Measurements from ENCODE around the gene CTAG2.
"Not testable (repeated sequence)": the region's sequence is repeated elsewhere in the genome, so short reads cannot be mapped to it uniquely, and the experiment has no call there.

The CTAG2 gene

DNA sequence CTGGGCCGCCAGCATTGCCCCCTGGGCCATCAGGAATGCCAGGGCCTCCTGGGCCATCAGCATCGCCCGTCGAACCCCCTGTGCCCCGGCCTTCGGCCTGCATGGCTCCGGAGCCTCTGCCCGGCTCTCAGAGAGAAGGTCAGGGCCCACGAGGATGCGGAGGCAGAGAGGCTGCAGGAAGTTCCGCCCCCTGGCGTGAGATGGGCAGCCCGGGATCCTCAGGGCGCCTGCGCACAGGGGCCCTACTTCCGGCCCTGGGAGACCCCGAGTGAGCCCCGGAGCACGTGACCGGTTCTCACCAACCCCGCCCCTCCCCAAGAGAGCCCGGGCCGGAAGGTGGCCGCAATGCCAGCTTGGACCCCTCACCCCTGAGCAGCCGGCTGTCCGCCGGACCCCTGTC is at the start of gene CTAG2:
CTAG2 (minus strand) TSS at position 167 of the 400 bp plus-strand sequence; CDS start at position 103, 64 bp downstream.
- H3K27ac ChIP-seq; H3K4me3 ChIP-seq; DNase-seq (ENCODE audit: low spot score): not testable (repeated sequence)

DNA sequence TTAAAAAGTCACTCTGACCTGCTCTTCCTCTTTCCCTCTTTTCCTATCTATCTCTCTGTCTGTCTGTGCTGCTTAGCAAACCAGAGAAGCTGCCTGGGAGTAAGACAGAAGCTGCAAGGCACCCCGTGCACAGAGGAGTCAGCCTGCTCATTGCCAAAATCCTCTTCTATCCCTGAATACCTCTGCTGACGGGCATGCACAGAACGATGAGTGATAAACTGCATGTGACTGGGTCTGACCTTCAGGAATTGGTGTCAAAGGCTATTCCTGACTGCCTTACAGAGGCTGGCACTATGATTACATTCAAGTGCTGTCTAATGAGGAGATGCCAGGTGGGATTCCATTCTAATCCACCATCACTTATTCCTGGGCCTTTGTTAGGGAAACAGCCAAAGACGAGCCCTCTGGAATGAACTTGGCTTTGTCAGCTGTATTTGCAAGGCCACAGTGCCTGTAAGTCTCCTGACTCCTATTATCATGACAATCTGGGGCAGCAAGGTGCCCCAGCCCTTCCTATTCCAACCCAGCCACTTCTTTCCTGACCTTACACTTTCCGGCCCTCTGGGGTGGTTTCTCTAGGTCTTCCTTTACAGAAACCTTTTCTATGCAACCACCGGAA is 45.4 kb upstream of the CTAG2 start:
- H3K27ac ChIP-seq: no peak overlapping the region
- TF ChIP-seq, protein P1, sequence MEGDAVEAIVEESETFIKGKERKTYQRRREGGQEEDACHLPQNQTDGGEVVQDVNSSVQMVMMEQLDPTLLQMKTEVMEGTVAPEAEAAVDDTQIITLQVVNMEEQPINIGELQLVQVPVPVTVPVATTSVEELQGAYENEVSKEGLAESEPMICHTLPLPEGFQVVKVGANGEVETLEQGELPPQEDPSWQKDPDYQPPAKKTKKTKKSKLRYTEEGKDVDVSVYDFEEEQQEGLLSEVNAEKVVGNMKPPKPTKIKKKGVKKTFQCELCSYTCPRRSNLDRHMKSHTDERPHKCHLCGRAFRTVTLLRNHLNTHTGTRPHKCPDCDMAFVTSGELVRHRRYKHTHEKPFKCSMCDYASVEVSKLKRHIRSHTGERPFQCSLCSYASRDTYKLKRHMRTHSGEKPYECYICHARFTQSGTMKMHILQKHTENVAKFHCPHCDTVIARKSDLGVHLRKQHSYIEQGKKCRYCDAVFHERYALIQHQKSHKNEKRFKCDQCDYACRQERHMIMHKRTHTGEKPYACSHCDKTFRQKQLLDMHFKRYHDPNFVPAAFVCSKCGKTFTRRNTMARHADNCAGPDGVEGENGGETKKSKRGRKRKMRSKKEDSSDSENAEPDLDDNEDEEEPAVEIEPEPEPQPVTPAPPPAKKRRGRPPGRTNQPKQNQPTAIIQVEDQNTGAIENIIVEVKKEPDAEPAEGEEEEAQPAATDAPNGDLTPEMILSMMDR (IDR thresholded peaks at IDR 0.05): no peak

GRCh38 chrX:154696676-154697045 is 43.3 kb upstream of the CTAG2 start:
- TF ChIP-seq, protein P1 (IDR thresholded peaks at IDR 0.05): no peak
- Histone ChIP-seq H3K27ac (no peak overlapping the region), H3K4me3 (no peak overlapping the region)
- no peak for DNase-seq (ENCODE audit: low spot score)

More for the DNA sequence above, 45.4 kb upstream of the CTAG2 start:
- no peak for DNase-seq (ENCODE audit: low spot score)
- no peak overlapping the region for H3K4me3 ChIP-seq

GRCh38 chrX:154695911-154696675 is 42.7 kb upstream of the CTAG2 start:
- no peak overlapping the region for H3K27ac ChIP-seq
- no peak for DNase-seq (ENCODE audit: low spot score)
- H3K4me3 ChIP-seq: no peak overlapping the region
- TF ChIP-seq, protein P1 (IDR thresholded peaks at IDR 0.05): no peak

GRCh38 chrX:154693394-154693793 is 40.0 kb upstream of the CTAG2 start:
- H3K4me3 ChIP-seq: no peak overlapping the region
- TF ChIP-seq, protein P1 (IDR thresholded peaks at IDR 0.05): no peak
- H3K27ac ChIP-seq: no peak overlapping the region
- no peak for DNase-seq (ENCODE audit: low spot score)

DNA sequence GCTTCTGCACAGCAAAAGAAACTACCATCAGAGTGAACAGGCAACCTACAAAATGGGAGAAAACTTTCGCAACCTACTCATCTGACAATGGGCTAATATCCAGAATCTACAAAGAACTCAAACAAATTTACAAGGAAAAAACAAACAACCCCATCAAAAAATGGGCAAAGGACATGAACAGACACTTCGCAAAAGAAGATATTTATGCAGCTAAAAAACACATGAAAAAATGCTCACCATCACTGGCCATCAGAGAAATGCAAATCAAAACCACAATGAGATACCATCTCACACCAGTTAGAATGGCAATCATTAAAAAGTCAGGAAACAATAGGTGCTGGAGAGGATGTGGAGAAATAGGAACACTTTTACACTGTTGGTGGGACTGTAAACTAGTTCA is 37.1 kb upstream of the CTAG2 start:
- not testable (repeated sequence) for H3K4me3 ChIP-seq; DNase-seq (ENCODE audit: low spot score); H3K27ac ChIP-seq

DNA sequence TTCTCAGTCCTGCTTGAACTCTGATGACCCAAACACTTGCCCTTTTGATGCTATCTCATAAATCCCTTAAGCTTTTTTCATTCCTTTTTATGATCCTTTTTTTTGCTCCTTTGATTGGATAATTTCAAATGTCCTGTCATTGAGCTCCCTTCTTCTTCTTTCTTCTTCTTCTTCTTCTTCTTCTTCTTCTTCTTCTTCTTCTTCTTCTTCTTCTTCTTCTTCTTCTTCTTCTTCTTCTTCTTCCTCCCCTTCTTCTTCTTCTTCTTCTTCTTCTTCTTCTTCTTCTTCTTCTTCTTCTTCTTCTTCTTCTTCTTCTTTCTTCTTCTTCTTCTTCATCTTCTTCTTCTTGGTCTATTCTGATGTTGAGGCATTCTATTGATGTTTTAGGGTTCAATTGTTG is 18.7 kb upstream of the CTAG2 start:
- DNase-seq (ENCODE audit: low spot score); H3K4me3 ChIP-seq; H3K27ac ChIP-seq: not testable (repeated sequence)

DNA sequence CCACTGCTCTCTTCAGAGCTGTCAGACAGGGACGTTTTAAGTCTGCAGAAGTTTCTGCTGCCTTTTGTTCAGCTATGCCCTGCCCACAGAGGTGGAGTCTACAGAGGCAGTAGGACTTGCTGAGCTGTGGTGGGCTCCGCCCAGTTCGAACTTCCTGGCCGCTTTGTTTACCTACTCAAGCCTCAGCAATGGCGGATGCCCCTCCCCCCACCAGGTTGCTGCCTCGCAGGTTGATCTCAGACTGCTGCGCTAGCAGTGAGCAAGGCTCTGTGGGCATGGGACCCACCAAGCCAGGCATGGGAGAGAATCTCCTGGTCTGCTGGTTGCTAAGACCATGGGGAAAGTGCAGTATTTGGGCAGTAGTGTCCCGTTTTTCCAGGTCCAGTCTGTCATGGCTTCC is 17.5 kb upstream of the CTAG2 start:
- DNase-seq (ENCODE audit: low spot score); H3K27ac ChIP-seq; H3K4me3 ChIP-seq: not testable (repeated sequence)

DNA sequence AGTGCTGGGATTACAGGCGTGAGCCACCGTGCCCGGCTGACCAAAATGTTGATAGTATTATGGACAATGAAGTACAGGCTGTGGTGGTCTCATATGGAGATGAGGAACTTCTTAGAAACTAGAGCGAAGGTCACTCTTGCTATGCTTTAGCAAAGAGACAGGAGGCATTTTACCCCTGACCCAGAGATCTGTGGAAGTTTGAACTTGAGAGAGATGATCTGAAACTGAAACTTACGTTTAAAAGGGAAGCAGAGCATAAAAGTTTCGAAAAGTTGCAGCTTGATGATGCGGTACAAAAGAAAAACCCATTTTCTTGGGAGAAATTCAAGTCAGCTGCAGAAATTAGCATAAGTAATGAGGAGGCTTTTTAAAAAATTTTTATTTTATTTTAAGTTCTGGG is 8.5 kb upstream of the CTAG2 start:
- H3K27ac ChIP-seq: no peak overlapping the region
- no peak for DNase-seq (ENCODE audit: low spot score)

More for the DNA sequence above, 8.5 kb upstream of the CTAG2 start:
- no peak overlapping the region for H3K4me3 ChIP-seq
- TF ChIP-seq, protein P1 (IDR thresholded peaks at IDR 0.05): no peak

Measured in coronary artery (tissue), 2 donors.